Tibial nerve (tissue), 4 donors: ENCODE measurements around the gene CBL. TPM values are rescaled to one million over a fixed set of nuclear protein-coding genes. Genes with fewer than 3 reads are reported as not detected.

Experiments used
- DNase-seq, 2 donors: peaks; one replicate each; pipeline ENCODE4 v3.0.0-alpha.2; 2019; ENCODE audit warnings: low spot score in 2 of 2
- H3K27ac ChIP-seq, 4 donors: fragments of 200-600 bp; sonication (generic) in 3 of 4; one replicate each; pipeline ENCODE4 v1.5.1; 2017 to 2019; ENCODE audit warnings: mild to moderate bottlenecking in 1 of 4
- H3K27me3 ChIP-seq, 2 donors: fragments of 200-600 bp; sonication (generic) in 1 of 2; one replicate each; pipeline versions ENCODE4 v1.5.1 to v1.6.0; 2017 to 2019
- H3K36me3 ChIP-seq, 3 donors: fragments of 200-600 bp; sonication (generic); one replicate each; pipeline ENCODE4 v1.5.1; 2018 to 2019
- H3K4me1 ChIP-seq, 4 donors: fragments of 200-600 bp; sonication (generic) in 3 of 4; one replicate each; pipeline ENCODE4 v1.5.1; 2017 to 2019
- H3K4me3 ChIP-seq, 4 donors: fragments of 200-600 bp; sonication (generic) in 3 of 4; one replicate each; pipeline ENCODE4 v1.5.1; 2017 to 2019; ENCODE audit warnings: mild to moderate bottlenecking in 1 of 4, moderate library complexity in 1 of 4
- H3K9me3 ChIP-seq, 4 donors: fragments of 200-600 bp; sonication (generic) in 3 of 4; one replicate each; pipeline ENCODE4 v1.5.1; 2017 to 2019
- EP300 ChIP-seq, 2 donors: sonication (generic); formaldehyde crosslinking; IDR thresholded peaks; one replicate each; pipeline ENCODE4 v1.6.1; 2017; ENCODE audit warnings: antibody characterized with exemption in 2 of 2, mild to moderate bottlenecking in 1 of 2
- POLR2A ChIP-seq, 2 donors: fragments of 450-650 bp; IDR thresholded peaks; one replicate each; pipeline ENCODE4 v1.6.1; 2017; ENCODE audit warnings: antibody characterized with exemption in 2 of 2, mild to moderate bottlenecking in 2 of 2, moderate library complexity in 2 of 2
- WGBS, 2 donors: methylation state at CpG; one replicate each; pipeline ENCODE4 v1.1.5; 2018; 5-methylcytosine and 5-hydroxymethylcytosine counted together
- total RNA-seq, 4 donors: library from RNA; depleted of rRNA; stranded (reverse); fragments of >200 nt; gene quantifications; one replicate each; pipeline ENCODE4 v1.1.0, GENCODE V29; 2016
- TF ChIP-seq, protein P1 (sequence below), 5 experiments: fragments of 200-600 bp in 3 of 5; fragments of 450-650 bp in 2 of 5; sonication (generic) in 3 of 5; IDR thresholded peaks; one replicate each; pipeline ENCODE4 v1.5.1; 2016 to 2019; ENCODE audit warnings: antibody characterized with exemption in 5 of 5, mild to moderate bottlenecking in 3 of 5, moderate library complexity in 2 of 5

CBL gene
- total RNA-seq, 4 donors from 2014 or later, result 14.2 to 19.2 (median 16.0) TPM

- TF ChIP-seq, protein P1, sequence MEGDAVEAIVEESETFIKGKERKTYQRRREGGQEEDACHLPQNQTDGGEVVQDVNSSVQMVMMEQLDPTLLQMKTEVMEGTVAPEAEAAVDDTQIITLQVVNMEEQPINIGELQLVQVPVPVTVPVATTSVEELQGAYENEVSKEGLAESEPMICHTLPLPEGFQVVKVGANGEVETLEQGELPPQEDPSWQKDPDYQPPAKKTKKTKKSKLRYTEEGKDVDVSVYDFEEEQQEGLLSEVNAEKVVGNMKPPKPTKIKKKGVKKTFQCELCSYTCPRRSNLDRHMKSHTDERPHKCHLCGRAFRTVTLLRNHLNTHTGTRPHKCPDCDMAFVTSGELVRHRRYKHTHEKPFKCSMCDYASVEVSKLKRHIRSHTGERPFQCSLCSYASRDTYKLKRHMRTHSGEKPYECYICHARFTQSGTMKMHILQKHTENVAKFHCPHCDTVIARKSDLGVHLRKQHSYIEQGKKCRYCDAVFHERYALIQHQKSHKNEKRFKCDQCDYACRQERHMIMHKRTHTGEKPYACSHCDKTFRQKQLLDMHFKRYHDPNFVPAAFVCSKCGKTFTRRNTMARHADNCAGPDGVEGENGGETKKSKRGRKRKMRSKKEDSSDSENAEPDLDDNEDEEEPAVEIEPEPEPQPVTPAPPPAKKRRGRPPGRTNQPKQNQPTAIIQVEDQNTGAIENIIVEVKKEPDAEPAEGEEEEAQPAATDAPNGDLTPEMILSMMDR (IDR thresholded peaks at IDR 0.05), result no peak
- no peak for TF ChIP-seq POLR2A (IDR thresholded peaks at IDR 0.05)
- TF ChIP-seq EP300 (IDR thresholded peaks at IDR 0.05), result no peak
- Histone ChIP-seq H3K9me3 (no peaks in the 10 kb centered on the region), H3K27me3 (no peaks in the 10 kb centered on the region), H3K4me1 (peaks cover 0 to 70% (median 41%) of the 10 kb centered on the region in 4 donors), H3K36me3 (peaks cover 0 to 23% (median 0%) of the 10 kb centered on the region in 3 donors), H3K4me3 (peak overlapping the region; percentile 53 to 74 (median 63)), H3K27ac (peak overlapping the region; percentile 7 to 97 (median 89))
- DNase-seq, result no peak
- WGBS, 2 donors, result 25 to 42% methylated on average over 11 of the region's 11 CpGs
Measured at GRCh38 chr11:119338965-119339588, 132.9 kb downstream of the CBL start.

GRCh38 chr11:119339589-119340334 is 133.6 kb downstream of the CBL start:
- Histone ChIP-seq H3K4me3 (peak overlapping the region; percentile 53 to 74 (median 63)), H3K4me1 (peaks cover 0 to 69% (median 40%) of the 10 kb centered on the region in 4 donors), H3K27ac (peak overlapping the region; percentile 83 to 97 (median 94)), H3K36me3 (peaks cover 0 to 23% (median 0%) of the 10 kb centered on the region in 3 donors), H3K9me3 (no peaks in the 10 kb centered on the region), H3K27me3 (no peaks in the 10 kb centered on the region)
- WGBS, 2 donors, result 3 to 8% methylated on average over 27 to 35 of the region's 86 CpGs
- peak in 1 of 2 donors; percentile 40 for DNase-seq
- peak in 1 of 2 donors; percentile 37 for TF ChIP-seq EP300 (IDR thresholded peaks at IDR 0.05)
- TF ChIP-seq, protein P1 (IDR thresholded peaks at IDR 0.05), result peak; percentile 76 to 98 (median 97)
- peak; percentile 25 to 45 for TF ChIP-seq POLR2A (IDR thresholded peaks at IDR 0.05)

GRCh38 chr11:119340335-119341221 is 134.4 kb downstream of the CBL start, which contains the start of gene C1QTNF5:
TSS of gene C1QTNF5 (minus strand) at chr11:119340883. CDS start at chr11:119340397, 486 bp downstream.
- peak within 1 kb of the TSS; percentile 83 to 97 (median 94) for H3K27ac ChIP-seq
- no peaks in the 10 kb centered on the region for H3K27me3 ChIP-seq
- H3K4me1 ChIP-seq, result peaks cover 0 to 61% (median 32%) of the 10 kb centered on the region in 4 donors
- peak within 1 kb of the TSS; percentile 53 to 74 (median 63) for H3K4me3 ChIP-seq
- H3K9me3 ChIP-seq, result no peaks in the 10 kb centered on the region
- peak; percentile 76 to 92 for DNase-seq
- 1 to 2% methylated on average over 24 to 43 of the region's 53 CpGs for WGBS, 2 donors
- H3K36me3 ChIP-seq, result peaks cover 0 to 22% (median 0%) of the 10 kb centered on the region in 3 donors
- TF ChIP-seq POLR2A (IDR thresholded peaks at IDR 0.05) (peak in 1 of 2 donors; percentile 42), EP300 (IDR thresholded peaks at IDR 0.05) (peak in 1 of 2 donors; percentile 80)
- TF ChIP-seq, protein P1 (IDR thresholded peaks at IDR 0.05), result no peak

- Histone ChIP-seq H3K4me1 (peaks cover 0 to 53% (median 31%) of the 10 kb centered on the region in 4 donors), H3K36me3 (peaks cover 0 to 13% (median 0%) of the 10 kb centered on the region in 3 donors), H3K27me3 (no peaks in the 10 kb centered on the region), H3K27ac (peak overlapping the region in 3 of 4 donors; percentile 93 to 97 (median 95)), H3K9me3 (no peaks in the 10 kb centered on the region), H3K4me3 (peak overlapping the region in 1 of 4 donors; percentile 63)
- TF ChIP-seq EP300 (IDR thresholded peaks at IDR 0.05) (no peak), POLR2A (IDR thresholded peaks at IDR 0.05) (no peak)
- TF ChIP-seq, protein P1 (IDR thresholded peaks at IDR 0.05), result no peak
- 32 to 39% methylated on average over 16 of the region's 16 CpGs for WGBS, 2 donors
- no peak for DNase-seq
Measured at GRCh38 chr11:119341222-119342022, 135.3 kb downstream of the CBL start.
